Endothelial cell of umbilical vein (primary cell): ENCODE data around the gene KCNMA1.

Experiments
- EZH2 ChIP-seq: IDR thresholded peaks from 2 replicates; pipeline ENCODE4 v1.6.1; 2012; ENCODE audit warnings: borderline replicate concordance, low read depth, mild to moderate bottlenecking, moderate library complexity, low read length, inconsistent platforms; ENCODE audit not compliant: severe bottlenecking
- POLR2A ChIP-seq: IDR thresholded peaks from 2 replicates; pipeline ENCODE4 v1.6.1; 2012; ENCODE audit warnings: low read depth, mild to moderate bottlenecking, control low read depth, low read length
- TF ChIP-seq, protein P1 (sequence below), 2 donors: IDR thresholded peaks; 1 replicate in 1 of 2; 2 replicates in 1 of 2; pipeline ENCODE4 v1.5.1; 2011; ENCODE audit warnings: low read length in 2 of 2, mild to moderate bottlenecking in 2 of 2, moderate library complexity in 2 of 2, control low read depth in 1 of 2, inconsistent platforms in 1 of 2, low read depth in 1 of 2; ENCODE audit not compliant: insufficient read depth in 1 of 2; ENCODE audit errors: extremely low read depth in 1 of 2

DNA sequence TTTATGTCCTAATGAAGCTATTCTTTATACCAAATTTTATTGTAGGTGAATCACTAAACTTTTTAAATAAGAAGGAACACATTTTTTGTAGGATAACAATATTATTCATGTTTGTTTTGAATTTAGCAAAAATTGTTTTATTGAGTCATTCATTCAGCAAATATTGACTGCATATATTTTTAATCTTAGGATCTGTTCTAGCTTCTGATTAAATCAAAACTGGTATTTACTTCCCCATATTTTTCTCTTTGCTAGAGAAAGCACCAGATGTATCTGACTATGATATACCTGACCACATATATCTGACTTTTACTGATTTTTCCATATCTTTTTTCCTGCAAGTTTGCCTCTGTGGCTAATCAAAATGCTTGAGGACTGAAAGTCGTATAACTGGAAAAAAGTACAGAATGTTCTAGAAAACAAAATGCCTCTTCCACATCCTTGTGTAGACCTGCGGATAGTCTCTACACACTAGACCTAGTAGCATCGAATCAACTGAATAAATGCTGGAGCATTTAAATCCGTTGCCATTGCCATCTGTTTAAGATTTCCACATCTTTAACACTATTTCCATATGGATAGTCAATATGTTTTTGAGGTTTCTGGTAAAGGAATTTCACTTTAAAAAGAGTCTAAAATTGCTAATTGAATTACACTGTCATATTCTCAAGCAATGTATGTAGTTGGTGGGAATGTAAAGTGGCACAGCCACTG is 594.7 kb downstream of the KCNMA1 start:
- TF ChIP-seq, protein P1, sequence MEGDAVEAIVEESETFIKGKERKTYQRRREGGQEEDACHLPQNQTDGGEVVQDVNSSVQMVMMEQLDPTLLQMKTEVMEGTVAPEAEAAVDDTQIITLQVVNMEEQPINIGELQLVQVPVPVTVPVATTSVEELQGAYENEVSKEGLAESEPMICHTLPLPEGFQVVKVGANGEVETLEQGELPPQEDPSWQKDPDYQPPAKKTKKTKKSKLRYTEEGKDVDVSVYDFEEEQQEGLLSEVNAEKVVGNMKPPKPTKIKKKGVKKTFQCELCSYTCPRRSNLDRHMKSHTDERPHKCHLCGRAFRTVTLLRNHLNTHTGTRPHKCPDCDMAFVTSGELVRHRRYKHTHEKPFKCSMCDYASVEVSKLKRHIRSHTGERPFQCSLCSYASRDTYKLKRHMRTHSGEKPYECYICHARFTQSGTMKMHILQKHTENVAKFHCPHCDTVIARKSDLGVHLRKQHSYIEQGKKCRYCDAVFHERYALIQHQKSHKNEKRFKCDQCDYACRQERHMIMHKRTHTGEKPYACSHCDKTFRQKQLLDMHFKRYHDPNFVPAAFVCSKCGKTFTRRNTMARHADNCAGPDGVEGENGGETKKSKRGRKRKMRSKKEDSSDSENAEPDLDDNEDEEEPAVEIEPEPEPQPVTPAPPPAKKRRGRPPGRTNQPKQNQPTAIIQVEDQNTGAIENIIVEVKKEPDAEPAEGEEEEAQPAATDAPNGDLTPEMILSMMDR (IDR thresholded peaks at IDR 0.05; ENCODE audit: extremely low read depth in 1 of 2, insufficient read depth in 1 of 2, low read depth in 1 of 2, low read length in 2 of 2) = no peak
- TF ChIP-seq POLR2A (no peak), EZH2 (no peak)
